ENCODE results near the gene CDK11B.
"Not testable (repeated sequence)": the region's sequence is repeated elsewhere in the genome, so short reads cannot be mapped to it uniquely, and the experiment has no call there.

The CDK11B gene

DNA sequence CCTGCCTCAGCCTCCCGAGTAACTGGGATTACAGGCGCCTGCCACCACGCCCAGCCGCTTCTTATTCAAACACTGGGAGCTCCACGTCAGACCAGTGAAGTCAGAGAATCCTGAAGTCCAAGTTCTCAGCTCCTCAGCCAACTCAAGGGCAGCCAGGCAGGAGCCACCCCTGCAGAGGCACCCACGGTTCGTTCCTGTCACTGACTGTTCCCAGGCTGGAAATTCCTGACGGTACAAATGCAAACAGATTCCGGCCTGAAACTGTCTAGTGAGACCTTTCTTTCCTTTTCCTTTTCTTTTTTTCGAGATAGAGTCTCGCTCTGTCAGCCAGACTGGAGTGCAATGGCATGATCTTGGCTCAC, 22.1 kb upstream of the CDK11B start:
- no peak for DNase-seq

DNA sequence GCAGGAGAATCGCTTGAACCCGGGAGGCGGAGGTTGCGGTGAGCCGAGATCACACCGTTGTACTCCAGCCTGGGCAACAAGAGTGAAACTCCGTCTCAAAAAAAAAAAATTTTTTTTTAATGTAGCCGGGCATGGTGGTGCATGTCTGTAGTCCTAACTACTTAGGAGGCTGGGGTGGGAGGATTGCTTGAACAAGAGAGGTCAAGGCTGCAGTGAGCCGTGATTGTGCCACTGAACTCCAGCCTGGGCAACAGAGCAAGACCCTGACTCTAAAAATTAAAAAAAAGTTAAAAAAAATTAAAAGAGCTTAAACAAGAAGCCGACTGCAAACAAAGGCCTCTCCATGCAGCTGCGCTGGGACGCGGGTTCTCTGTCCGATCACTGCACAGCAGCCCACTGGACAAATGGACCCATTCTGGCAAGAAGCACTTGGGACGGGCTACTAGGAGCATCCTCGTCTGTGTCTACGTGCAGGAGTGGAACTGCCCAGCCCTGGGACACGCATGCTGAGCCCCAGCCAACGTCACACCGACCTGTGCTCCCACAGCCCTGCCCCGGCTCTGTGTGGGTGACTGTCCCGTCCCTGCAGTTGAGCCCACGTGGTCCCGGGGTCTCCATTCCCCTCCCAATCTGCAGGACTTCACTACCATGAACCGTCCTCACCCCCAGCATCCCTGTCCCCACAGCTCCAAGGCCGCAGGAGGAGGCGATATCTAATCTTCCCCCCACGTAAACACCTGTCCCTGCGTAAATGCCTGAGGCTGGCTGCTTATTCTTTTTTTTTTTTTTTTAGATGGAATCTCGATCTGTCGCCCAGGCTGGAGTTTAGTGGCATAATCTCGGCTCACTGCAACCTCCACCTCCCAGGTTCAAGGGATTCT, 21.5 kb upstream of the CDK11B start:
- DNase-seq: no peak

DNA sequence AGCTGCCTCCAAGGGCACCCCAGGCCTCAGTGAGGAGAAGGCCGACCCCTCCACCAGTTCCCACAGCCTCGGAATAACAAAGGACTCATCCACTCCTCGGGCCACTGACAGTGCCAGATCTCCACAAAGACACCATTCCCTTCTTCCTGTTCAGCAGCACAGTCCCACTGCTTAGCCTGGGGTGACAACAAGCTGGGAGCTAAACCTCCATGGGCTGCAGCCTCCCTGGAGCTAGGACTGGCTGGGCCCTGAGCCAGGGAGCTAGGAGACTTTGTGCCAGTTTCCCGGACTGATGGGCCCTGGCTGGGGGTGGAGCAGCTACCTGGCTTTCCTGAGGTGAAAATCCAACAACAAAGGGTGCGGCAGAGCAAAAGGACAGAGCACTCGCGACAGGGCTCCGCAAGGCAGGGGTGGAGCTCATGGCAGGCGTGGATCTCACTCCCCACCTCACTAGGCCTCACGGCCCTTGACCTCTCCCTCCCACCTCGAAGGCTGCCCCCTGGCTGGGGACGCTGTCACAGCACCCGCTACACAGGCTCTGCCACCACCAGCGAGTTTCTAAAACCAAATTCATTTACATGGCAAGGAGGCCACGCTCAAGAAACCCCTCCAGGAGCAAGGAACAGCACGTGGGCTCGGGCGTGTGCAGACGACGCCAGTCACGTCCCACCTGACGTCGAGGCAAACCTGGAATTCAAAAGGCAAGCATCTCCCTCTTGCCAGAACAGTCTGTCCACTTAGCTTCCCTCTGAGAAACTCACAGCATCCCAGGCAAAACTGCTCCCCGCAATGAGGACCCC, 20.0 kb upstream of the CDK11B start:
- DNase-seq: peak; percentile 17

DNA sequence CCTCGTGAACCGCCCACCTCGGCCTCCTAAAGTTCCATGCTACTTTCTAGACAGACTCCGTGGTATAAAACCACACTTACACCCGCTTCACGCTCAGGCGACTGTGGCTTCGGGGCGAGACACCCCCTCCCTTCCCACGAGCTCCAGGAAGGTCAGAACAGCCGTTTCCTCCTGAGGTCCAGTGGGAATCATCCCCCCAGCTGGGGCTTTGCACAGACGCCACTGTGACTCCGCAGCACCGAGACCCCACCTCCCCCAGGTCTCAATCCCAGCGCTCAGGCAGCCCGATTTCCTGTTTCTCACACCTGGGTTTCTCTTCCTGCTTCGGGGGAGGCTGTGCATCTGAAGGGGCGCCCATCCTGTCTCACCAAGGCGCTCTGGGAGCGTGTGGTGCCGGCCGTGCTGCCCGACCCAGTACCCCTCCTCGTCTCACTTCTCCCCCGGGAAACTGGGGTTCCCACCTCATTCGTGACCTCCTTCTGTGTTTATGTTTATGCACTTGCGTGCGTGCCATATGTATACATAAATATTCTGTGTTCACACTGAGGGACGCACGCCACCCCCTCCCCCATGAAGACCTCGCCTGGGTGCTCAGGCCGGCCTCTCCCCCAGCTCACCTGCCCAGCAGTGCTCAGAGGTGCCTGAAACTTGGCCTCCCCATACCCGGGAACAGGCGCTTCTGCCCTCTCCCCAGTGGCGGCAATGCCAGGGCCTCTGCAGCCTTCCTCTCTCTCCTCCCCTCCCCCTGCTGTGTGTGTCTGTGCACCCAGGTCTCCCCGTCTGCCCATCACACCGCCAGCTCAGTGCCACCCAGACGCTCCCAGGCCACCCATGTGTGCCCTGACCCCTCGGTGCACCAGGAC, 19.1 kb upstream of the CDK11B start:
- peak; percentile 21 for DNase-seq

DNA sequence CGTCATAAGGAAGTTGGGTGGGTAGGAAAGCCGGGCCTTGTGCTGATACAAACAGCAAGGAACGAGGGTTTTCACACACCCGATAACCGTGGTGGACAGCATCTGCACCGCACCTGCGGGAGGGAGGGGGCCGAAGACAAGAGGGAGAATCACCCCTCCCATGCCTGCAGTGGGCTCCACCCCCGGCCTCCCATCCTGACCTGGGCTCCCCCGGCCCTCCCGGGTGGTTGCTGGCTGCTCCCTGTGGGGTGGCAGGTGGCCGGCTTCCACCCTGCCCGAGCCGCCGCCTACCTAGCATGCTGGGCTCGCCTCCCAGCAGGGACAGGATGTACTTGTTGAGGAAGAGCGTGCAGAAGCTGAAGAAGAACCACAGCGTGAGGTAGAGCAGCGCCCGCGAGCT, 17.3 kb upstream of the CDK11B start:
- not testable (repeated sequence) for DNase-seq

DNA sequence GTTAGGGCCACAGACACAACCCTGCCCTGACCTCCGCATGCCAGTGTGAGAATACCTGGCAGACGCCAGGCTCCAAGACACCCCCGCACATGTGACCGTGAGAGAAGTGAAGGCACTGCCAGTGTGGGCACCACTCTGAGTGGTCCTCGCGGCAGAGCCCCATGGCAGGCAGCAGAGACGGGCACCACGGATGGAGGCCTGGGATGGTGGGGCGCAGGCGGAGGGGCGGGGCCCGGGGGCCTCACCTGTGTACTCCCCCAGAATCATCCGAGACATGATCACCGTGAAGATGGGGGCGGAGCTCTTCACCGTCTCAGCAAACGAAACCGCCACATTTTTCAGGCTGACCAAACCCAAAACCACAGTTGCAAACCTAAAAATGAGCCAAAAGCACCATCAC, 16.4 kb upstream of the CDK11B start:
- not testable (repeated sequence) for DNase-seq

DNA sequence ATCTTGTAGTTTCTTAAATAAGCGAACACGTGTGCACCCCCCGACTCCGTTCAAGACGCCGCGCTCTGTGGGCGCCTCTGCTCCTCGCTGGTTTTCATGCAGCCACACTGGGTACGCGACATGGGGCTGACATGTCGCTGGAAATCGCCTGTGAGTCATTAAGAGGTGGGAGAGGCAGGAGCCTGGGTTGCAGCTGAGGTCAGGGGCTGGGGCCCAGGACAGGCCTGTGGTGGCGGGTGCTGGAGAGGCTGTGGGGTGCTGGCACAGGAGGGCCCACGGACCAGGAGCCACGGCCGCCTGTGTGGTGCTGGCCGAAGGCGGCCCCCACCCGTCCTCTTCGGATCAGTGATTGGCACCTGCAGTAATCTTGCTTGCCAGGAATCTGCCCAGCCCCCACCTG, 16.0 kb upstream of the CDK11B start:
- not testable (repeated sequence) for DNase-seq

DNA sequence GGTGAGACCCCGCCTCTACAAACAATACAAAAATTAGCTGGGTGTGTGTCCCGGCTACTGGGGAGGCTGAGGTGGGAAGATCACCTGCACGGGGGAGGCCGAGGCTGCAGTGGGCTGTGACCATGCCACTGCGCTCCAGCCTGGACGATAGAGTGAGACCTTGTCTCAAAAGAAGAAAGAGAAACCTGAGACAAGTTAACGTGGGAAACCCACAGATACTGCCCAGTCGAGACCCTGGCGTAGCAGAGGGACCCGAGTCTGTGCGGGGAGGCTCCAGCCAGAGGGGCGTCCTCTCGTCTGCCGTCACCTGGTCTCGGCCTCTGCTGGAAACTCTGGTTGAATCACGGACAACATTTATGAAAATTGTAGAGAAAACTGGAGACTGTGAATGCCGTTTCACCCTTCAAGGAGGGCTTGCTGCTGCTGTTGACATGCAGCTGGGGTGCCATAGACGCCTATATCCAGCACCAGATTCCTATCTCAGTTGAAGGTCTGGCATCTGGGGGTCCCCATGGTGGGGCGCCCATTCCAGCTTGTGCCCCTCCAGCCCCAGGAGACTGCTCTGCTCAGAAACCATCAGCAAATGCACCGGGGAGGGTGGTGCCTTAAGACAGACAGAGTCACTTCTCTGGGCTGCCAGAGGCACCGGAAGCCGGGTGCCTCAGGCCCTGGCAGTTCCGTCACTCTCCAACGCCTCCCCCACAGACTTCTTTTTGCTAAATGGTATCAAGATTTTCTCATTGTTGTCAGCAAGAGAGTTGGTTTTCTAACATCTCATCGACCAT, 13.6 kb upstream of the CDK11B start:
- DNase-seq: no peak

DNA sequence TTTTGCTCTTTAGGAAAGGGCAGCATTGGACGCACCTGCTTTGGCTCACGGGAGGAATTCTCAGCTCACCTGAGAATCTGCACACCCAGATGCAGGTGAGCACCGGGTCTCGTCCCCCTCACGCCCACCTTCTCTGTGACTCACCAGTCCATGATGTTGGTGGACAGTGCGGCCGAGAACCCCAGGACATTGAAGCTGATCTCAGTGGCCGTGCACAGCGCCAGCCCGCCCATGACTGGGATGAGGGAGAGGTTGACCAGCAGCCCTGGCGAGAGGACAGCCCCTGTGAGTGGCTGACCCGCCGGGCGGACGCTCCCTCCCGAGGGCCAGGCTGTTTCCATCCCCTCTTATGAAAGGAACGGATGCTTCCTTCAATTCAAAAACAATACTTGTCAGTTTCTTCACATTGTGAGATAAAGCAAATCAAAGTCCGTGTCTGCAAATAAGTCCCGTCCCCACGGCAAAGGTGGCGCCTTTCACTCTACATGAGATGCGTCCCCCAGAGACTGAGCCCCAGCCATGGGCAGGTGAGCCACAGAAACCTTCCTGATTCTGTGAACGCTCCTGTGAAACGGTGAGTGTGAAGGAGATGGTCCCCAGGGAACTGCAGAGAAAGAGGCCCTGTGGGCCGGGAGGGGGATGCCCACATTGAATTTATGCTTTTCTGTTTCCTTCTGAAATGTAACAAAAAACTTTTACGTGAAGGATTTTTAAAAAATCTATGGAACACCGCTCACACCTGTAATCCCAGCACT, 12.7 kb upstream of the CDK11B start:
- no peak for DNase-seq

DNA sequence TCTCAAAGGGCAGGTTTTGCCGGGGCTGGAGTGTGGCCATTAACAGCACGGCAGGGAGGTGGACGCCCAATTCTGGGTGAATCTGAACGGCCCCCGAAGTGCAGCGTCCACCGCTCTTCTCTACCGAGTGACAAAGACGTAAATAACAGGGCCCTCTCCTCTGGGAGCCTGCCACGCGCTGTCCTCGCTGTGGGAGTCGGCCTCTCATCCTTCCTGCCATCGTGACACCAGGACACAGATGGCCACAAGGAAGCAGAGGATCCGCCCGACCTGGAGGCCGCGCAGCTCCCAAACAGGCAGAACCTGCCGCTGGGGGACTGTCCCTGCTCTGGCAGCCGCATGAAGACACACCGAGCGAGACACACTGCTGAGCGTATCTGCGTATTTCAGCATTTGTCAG, 12.1 kb upstream of the CDK11B start:
- DNase-seq: no peak

DNA sequence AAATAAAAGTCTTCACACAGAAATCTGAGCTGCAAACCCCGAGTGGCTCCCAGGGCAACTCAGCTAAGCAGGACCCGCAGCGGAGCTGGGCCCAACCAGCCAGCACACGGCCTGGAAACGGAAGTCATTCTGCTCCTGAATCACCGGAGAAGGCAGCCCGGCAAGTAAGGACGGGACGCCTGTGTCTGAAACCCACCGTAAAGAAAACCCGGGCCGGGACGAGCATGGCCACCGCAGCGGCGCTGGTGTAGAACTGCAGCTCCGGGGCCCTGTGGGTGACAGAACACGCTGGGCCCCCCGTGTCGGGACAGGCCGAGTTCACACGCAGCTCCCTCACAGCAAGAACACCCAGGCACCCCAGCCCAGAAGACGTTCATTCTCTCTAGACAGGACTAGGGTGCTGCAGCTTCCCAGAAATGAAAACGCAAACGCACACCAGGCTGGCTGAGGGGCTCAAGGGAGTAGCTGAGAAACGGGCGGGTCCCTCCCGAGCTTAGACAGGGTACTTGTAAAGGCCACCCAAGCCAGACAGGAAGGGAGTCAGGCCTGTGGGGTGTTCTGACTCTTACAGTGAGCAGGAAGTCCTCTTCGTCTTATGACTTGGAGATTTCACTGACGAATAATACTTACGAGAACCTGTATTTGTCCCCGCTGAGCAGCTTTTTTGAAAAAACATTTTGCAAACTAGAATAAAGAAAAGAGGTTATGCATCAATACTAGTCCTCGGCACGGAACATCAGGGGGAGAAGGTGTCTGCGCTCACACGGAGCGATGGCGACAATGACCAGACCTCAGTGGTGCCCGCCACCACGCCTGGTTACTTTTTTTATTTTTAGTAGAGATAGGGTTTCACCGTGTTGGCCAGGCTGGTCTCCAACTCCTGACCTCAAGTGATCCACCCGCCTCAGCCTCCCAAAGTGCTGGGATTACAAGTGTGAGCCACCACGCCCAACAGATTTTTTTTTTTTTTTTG, 10.9 kb upstream of the CDK11B start:
- DNase-seq: no peak

DNA sequence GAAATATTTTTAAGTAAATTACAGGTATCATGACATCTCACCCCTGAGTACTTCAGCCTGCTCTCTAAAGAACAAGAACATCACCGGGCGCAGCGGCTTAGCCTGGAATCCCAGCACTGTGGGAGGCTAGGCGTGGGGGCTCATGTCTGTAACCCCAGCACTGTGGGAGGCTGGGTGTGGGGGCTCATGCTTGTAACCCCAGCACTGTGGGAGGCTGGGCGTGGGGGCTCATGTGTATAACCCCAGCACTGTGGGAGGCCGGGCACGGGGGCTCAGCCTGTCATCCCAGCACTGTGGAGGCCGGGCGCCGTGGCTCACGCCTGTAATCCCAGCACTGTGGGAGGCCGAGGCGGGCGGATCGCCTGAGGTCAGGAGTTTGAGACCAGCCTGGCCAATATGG, 7.7 kb upstream of the CDK11B start:
- no peak for DNase-seq

DNA sequence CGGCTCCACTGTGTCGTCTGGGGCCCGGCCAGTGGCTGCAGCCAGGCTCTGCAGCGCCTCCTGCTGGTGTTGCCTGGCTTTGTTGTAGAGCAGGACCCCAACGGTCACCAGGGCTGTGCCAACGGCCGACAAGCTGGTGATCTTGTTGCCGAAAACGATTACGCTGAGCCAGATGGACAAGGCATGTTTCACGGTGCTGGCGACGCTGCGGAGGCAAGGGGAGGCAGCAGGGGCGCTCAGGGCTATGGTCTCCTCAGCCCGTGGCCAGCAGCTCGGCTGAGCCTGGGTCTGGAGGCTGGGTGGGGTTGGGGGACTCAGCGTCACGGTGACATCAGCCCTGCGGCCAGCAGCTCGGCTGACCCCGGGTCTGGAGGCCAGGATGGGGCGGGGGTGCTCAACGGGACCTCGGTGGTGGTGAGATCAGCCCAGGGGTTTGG, 7.0 kb upstream of the CDK11B start:
- no peak for DNase-seq

DNA sequence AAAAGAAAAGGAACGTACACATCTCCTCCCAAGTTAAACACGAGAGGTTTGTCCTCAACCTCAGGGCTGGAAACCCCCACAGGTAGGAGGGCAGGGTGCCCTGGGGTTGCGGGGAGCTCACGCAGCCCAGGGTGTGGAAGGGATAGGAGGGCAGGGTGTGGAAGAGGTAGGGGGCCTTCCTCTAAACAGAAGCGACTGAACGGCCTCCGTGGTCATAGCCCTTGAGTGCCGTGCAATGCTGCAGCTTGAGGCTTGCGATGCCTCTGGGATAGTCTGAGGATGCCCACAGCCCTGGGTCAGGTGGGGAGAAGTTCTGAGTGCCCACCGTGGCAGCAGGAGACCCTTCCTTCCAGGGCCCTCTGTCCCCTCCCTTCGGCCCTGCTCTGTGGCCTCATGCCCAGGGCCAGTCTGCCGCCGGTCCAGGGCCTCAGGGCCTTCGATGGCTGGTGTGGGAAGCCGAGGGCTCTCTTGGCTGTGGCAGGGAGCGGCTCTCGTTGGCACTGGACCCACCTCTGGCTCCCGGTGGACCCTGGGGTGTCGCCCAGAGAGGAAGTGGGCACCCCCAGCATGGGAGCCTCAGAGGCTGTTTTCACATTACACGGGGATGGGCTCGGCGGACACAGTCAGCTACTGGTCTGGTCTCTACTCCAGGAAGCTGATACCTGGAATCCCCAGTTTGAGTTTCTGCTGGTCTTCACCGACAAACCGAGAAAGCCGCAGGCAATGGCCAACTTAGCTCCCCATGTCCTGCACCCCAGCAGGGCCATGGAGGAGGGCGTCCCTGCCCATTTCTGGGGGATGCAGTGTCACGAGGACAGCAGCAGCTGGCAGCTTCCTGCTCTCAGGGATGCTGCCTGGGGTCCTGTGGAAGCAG, 6.4 kb upstream of the CDK11B start:
- DNase-seq: peak; percentile 16

DNA sequence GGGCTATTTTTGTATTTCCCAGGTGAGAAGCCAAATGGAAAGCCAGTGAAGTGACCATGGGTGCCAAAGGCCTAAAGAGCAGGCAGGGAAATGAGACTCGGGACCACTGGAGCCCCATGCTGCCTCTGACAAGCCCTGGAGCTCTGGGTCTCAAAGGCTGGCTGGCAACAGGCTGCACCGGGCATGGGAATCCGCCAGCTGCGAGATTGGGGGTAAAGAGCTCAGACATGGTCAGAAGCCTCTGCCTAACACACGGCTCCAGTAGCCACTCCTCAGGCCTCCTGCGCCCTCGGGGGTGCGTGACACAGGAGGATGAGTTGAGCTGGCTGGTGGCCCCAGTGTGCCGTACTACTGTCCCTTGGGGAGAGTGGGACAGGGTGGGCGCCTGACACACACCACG, 5.5 kb upstream of the CDK11B start:
- DNase-seq: not testable (repeated sequence)

DNA sequence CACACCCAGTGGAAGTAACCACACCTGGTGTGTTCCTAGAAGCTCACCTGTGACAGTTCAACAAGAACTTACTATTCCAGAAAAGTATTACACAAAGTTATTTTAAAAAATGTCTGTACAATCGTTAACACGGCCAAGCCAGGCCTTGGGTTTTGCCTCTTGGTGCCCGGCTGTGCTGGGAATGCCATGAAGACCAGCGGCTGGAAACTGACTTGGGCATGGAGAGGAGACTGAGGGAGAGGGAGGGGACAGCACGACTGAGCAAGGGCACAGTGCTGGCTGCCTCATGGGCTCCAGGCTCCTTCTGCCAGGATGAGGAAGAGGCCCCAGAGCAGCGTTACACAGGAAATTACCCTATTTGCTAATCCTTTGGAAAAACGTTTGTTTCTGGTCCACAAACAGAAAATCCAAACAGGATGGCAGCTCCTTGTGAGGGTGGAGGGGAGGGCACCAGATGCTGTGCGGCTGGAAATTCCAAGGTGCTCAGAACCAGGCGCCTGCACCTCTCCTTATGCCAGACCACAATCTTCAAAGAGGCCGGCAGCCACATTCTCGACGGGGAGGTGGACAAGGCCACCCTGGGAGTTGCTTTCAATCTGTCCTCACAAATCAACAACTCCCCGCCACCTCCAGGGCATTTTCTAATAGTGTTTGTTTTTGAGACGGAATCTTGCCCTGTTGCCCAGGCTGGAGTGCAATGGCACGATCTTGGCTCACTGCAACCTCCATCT, 4.2 kb upstream of the CDK11B start:
- not testable (repeated sequence) for DNase-seq

DNA sequence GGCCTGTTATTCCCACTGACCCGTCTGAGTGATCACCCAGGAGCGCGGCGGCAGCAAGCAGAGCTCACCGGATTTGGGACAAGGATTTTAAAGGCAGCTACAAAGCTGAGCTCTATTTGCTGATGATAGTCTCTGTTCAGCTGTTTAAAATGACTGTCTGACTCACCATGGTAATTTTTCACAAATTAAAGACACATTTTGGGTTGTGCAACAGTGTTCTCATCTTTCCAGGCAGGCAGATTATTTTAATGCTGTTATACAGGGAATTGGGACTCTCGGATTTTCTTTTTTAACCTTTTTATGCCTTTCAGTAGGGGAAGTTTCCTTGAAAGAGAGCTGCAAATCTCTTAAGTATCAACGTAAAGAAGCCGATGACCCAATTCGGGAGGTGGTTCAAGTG, 3.6 kb upstream of the CDK11B start:
- not testable (repeated sequence) for DNase-seq

DNA sequence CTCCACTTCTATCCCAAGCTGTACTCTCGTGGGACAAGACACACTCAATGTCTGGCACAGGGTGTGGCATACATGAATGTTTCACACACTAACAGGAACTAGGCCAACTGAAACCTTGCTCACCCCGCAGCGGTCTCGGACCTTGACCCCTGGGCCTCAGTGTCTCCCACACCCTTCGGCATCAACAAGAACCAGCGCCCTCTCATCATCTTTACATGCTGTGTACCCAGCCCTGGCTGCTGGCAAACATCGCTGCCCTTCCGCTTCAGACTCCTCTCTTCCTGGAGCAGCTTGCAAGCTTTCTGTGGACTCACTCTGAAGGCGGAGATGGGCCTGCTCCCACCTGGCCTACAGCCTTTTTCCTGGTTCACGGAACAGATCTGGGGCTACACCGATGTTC, 10.5 kb downstream of the CDK11B start:
- DNase-seq: not testable (repeated sequence)
